Pancreas (tissue), 10 donors: ENCODE data around the gene LRFN4. TPM values are rescaled to one million over a fixed set of nuclear protein-coding genes. Genes with fewer than 3 reads are reported as not detected.

ENCODE experiments used
- ATAC-seq, 4 donors: fragments of 200-7000 bp; cut with Tn5 transposase; one replicate each; pipeline versions ENCODE4 v1.8.0 to v1.9.1; 2020; ENCODE audit warnings: mild to moderate bottlenecking in 4 of 4, moderate library complexity in 4 of 4
- DNase-seq, 6 donors: peaks; one replicate each; pipeline ENCODE4 v3.0.0-alpha.2; 2020
- FAIRE-seq: peaks from 2 replicates; lab custom pipeline; 2012; peaks lifted over from hg19 to GRCh38; lab: Jason Lieb, UNC
- H3K27ac ChIP-seq, 4 donors: fragments of 200-600 bp; sonication (generic); 1 replicate in 3 of 4; 2 replicates in 1 of 4; pipeline versions ENCODE4 v1.5.0 to v1.8.0; 2020
- H3K27me3 ChIP-seq, 4 donors: fragments of 200-600 bp; one replicate each; pipeline ENCODE4 v1.8.0; 2021
- H3K36me3 ChIP-seq, 3 donors: fragments of 200-600 bp; sonication (generic) in 1 of 3; one replicate each; pipeline versions ENCODE4 v1.5.0 to v1.8.0; 2020 to 2021
- H3K4me1 ChIP-seq, 3 donors: fragments of 200-600 bp; one replicate each; pipeline ENCODE4 v1.8.0; 2021
- H3K4me3 ChIP-seq, 4 donors: fragments of 200-600 bp; sonication (generic) in 2 of 4; one replicate each; pipeline versions ENCODE4 v1.5.0 to v1.8.0; 2020 to 2021
- H3K9me3 ChIP-seq, 4 donors: fragments of 200-600 bp; one replicate each; pipeline ENCODE4 v1.8.0; 2021
- WGBS, 2 donors: extraction: QIAGEN DNeasy Blood & Tissue Kit; methylation state at CpG; one replicate each; pipeline ENCODE4 v1.1.7; 2013; 5-methylcytosine and 5-hydroxymethylcytosine counted together
- intact Hi-C, 3 donors: fragments of 100-400 bp; cut with DNase I; formaldehyde crosslinking; loops; one replicate each; pipeline versions ENCODE4 v1.11.1 to v1.14.2; 2022
- polyA plus RNA-seq, 2 donors: library from polyadenylated mRNA; stranded (reverse); fragments of 200-250 nt; gene quantifications; one replicate each; pipeline ENCODE4 v1.2.3, GENCODE V29; 2013
- total RNA-seq, 6 donors: library from RNA; stranded (reverse); fragmentation: NEBNext Ultra II Directional in 4 of 6; extraction: Animal tissue kit (Norgen Biotek cat#: 25700) in 4 of 6; gene quantifications; one replicate each; pipeline versions ENCODE4 v1.2.1 to v1.2.4, GENCODE V29; 2021 to 2023
- TF ChIP-seq, protein P1 (sequence below), 4 donors: fragments of 200-600 bp; sonication (generic) in 3 of 4; IDR thresholded peaks; one replicate each; pipeline versions ENCODE4 v1.5.0 to v1.8.0; 2021; ENCODE audit warnings: antibody characterized with exemption in 4 of 4
- donor health status: healthy with polysubstance abuse.
- donor health status: DM: no; HTN: no; CAD: no; lungs with moderate emphysema.
- donor health status: DM: no; HTN: no; CAD: no.
- donor health status: control.
- donor health status: control.
- donor health status: Bipolar disorder and iron deficiency.
- donor health status: DM: yes; HTN: yes; CAD: no.
- donor health status: DM: no; HTN: no; CAD: no.
- donor health status: DM: no; HTN: no; CAD: no.
- donor health status: DM: yes; HTN: yes; CAD: no.

Gene LRFN4
- total and polyA plus RNA-seq, 8 donors = 0.51 to 7.8 (median 2.8) TPM

DNA sequence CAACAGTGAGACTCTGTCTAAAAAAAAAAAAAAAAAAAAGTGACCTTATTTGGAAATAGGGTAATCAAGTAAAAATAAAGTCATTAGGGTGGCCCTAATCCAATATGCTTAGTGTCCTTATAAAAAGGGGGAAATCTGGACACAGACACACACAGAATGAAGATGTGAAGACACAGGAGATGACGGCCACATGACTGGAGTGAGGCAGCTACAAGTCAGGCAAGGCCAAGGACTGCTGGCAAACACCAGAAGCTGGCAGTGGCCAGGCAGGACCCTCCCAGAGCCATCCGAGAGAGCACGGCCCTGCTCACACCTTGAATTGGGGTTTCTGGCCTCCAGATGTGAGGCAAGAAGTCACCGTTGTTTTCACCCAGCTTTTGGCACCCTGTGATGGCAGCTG, 28.6 kb downstream of the LRFN4 start:
- ATAC-seq (no peak), DNase-seq (peak in 1 of 6 donors; percentile 23), FAIRE-seq (no peak)
- no peak overlapping the region for H3K4me3 ChIP-seq
- no peaks in the 10 kb centered on the region for H3K36me3 ChIP-seq
- H3K9me3 ChIP-seq = no peaks in the 10 kb centered on the region
- peaks cover 0 to 3% (median 0%) of the 10 kb centered on the region in 3 donors for H3K4me1 ChIP-seq
- TF ChIP-seq, protein P1, sequence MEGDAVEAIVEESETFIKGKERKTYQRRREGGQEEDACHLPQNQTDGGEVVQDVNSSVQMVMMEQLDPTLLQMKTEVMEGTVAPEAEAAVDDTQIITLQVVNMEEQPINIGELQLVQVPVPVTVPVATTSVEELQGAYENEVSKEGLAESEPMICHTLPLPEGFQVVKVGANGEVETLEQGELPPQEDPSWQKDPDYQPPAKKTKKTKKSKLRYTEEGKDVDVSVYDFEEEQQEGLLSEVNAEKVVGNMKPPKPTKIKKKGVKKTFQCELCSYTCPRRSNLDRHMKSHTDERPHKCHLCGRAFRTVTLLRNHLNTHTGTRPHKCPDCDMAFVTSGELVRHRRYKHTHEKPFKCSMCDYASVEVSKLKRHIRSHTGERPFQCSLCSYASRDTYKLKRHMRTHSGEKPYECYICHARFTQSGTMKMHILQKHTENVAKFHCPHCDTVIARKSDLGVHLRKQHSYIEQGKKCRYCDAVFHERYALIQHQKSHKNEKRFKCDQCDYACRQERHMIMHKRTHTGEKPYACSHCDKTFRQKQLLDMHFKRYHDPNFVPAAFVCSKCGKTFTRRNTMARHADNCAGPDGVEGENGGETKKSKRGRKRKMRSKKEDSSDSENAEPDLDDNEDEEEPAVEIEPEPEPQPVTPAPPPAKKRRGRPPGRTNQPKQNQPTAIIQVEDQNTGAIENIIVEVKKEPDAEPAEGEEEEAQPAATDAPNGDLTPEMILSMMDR (IDR thresholded peaks at IDR 0.05) = no peak
- intact Hi-C loops = no loop called here
- no peaks in the 10 kb centered on the region for H3K27me3 ChIP-seq
- no peak overlapping the region for H3K27ac ChIP-seq
- WGBS, 2 donors = 82% methylated on average over 4 of the region's 4 CpGs

GRCh38 chr11:66885950-66886440, 29.1 kb downstream of the LRFN4 start:
- ATAC-seq = no peak
- Histone ChIP-seq H3K27ac (no peak overlapping the region), H3K36me3 (no peaks in the 10 kb centered on the region), H3K27me3 (no peaks in the 10 kb centered on the region), H3K4me3 (no peak overlapping the region), H3K4me1 (peaks cover 0 to under 1% (median 0%) of the 10 kb centered on the region in 3 donors), H3K9me3 (no peaks in the 10 kb centered on the region)
- intact Hi-C loops = no loop called here
- TF ChIP-seq, protein P1 (IDR thresholded peaks at IDR 0.05) = no peak
- no peak for FAIRE-seq
- DNase-seq = peak in 1 of 6 donors; percentile 32
- 63 to 74% methylated on average over 11 of the region's 11 CpGs for WGBS, 2 donors

DNA sequence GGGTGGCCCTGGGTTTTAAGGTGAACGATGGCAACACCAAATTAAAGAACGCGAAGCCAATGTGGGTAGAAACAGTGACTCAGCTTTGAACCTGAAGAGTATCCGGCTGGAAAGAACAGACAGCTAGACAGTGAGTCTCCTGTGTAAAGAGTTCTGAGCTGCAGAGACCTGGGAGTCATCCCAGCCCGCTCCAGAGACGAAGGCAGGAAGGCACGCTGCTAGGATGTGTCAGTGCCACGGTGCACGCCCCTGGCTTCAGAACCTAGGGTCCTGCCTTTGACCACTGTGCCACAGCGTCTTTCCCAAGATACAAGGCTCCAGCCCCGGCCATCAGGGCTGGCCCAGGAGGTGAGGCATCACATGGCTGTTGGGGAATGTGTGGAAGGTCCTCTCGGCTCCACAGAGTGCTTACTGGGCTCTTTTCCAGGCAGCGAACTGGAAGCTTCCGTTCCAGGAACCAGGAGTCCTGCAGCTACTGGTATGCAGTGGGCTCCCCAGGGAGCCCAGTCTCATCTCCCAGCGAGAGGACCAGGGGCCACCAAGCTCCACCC, 29.9 kb downstream of the LRFN4 start:
- no peak overlapping the region for H3K4me3 ChIP-seq
- TF ChIP-seq, protein P1 (IDR thresholded peaks at IDR 0.05) = no peak
- H3K4me1 ChIP-seq = no peaks in the 10 kb centered on the region
- H3K27ac ChIP-seq = no peak overlapping the region
- no peaks in the 10 kb centered on the region for H3K9me3 ChIP-seq
- intact Hi-C loops = no loop called here
- H3K36me3 ChIP-seq = no peaks in the 10 kb centered on the region
- 86 to 89% methylated on average over 15 of the region's 15 CpGs for WGBS, 2 donors
- H3K27me3 ChIP-seq = no peaks in the 10 kb centered on the region
- peak in 1 of 6 donors; percentile 24 for DNase-seq
- ATAC-seq = peak in 1 of 4 donors; percentile 6
- FAIRE-seq = no peak

DNA sequence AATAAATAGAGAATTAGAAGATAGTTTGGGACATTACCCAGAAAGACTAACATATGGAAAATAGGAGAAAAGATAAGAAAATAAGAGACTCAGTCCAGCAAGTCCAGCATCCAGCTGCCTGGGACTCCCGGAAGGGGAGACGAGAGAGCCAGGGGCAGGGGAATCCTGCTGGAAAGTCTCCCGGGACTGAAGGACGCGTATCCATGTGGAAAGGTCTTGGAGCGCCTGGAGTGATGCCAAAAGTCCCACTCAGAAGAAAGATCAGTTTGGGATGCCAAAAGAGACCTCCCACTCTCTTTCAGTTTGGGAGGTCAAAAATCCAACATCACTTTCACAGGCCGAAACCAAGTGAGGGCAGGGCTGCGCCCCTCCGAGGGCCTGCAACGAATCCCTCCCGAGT, 30.7 kb downstream of the LRFN4 start:
- Histone ChIP-seq H3K27ac (no peak overlapping the region), H3K36me3 (no peaks in the 10 kb centered on the region), H3K4me3 (no peak overlapping the region), H3K4me1 (no peaks in the 10 kb centered on the region), H3K27me3 (no peaks in the 10 kb centered on the region), H3K9me3 (no peaks in the 10 kb centered on the region)
- no peak for FAIRE-seq
- intact Hi-C loops = no loop called here
- 85% methylated on average over 11 of the region's 11 CpGs for WGBS, 2 donors
- DNase-seq = peak in 1 of 6 donors; percentile 27
- TF ChIP-seq, protein P1 (IDR thresholded peaks at IDR 0.05) = no peak
- no peak for ATAC-seq

GRCh38 chr11:66888282-66888681, 31.4 kb downstream of the LRFN4 start:
- ATAC-seq (no peak), FAIRE-seq (no peak), DNase-seq (peak in 1 of 6 donors; percentile 17)
- Histone ChIP-seq H3K4me3 (no peak overlapping the region), H3K4me1 (no peaks in the 10 kb centered on the region), H3K27ac (no peak overlapping the region), H3K36me3 (no peaks in the 10 kb centered on the region), H3K27me3 (no peaks in the 10 kb centered on the region), H3K9me3 (no peaks in the 10 kb centered on the region)
- intact Hi-C loops = no loop called here
- 81 to 88% methylated on average over 10 of the region's 10 CpGs for WGBS, 2 donors
- TF ChIP-seq, protein P1 (IDR thresholded peaks at IDR 0.05) = no peak
